Mesenteric fat pad (tissue), 1 donor: ENCODE measurements around the gene LRRC19. TPM values are rescaled to one million over a fixed set of nuclear protein-coding genes. Genes with fewer than 3 reads are reported as not detected.
A peak's percentile ranks its signal among the peaks of the same experiment; 100 is the strongest.

Experiments used
- DNase-seq: peaks from one replicate; pipeline ENCODE4 v3.0.0-alpha.2; 2020; ENCODE audit warnings: low spot score
- total RNA-seq: library from RNA; stranded (reverse); fragmentation: NEBNext Ultra II Directional; extraction: Animal tissue kit (Norgen Biotek cat#: 25700); gene quantifications from one replicate; pipeline ENCODE4 v1.2.1, GENCODE V29; 2021
- donor health status: DM: yes; HTN: yes; CAD: no.

Gene LRRC19
- total RNA-seq, 1 donor from 2014 or later, result not detected

GRCh38 chr9:26955921-26956859, 49.3 kb downstream of the LRRC19 start, which contains the start of gene IFT74:
TSS of gene IFT74 (plus strand) at chr9:26956412. CDS start at chr9:26961968, 5,556 bp downstream.
- DNase-seq, result peak; percentile 96

- no peak for DNase-seq
Observed at GRCh38 chr9:26955222-26955903, 50.1 kb downstream of the LRRC19 start.

DNA sequence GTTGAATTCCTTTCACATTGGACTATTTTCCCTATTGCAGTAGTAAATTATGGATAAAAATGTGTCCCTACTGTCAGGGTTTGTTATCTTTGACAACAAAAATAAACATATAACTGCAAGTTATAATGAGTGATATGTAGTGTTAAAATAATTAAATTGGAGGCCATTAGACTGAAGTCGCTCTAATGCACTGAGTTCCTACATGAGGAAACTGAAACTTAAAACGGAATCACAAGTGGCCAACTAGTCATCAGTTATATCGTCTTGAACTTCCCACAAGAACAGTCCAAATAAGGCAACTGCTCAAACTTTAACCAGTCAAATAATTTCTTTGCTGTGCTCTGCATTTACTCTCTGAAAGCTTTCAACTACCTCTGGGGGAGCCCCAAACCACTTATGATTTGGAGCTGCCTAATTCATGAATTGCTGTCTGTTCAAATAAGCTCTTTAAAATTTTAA, 51.4 kb downstream of the LRRC19 start:
- DNase-seq, result no peak

GRCh38 chr9:26951794-26952193, 53.7 kb downstream of the LRRC19 start:
- no peak for DNase-seq

GRCh38 chr9:26950521-26950920, 55.0 kb downstream of the LRRC19 start:
- no peak for DNase-seq

DNA sequence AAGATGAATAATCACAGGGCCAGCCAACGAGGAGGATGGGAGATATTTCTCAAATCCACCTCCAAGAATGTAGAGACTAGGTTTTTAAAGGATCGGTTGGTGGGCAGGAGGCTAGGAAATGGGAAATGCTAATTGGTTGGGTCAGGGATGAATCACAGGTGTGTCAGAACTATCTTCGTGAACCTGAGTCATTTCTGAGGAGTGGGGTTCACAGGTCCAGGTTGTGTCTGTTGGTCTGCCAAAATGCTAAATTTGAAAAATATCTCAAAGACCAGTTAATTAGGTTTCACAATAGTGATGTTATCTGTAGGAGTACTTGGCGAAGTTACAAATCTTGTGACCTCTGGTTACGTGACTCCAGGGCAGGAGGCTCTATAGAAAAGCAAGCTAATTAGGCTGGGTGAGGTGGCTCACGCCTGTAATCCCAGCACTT, 55.8 kb downstream of the LRRC19 start:
- DNase-seq, result no peak

GRCh38 chr9:26947736-26948135, 57.7 kb downstream of the LRRC19 start:
- DNase-seq, result no peak

- DNase-seq, result peak; percentile 95
Observed at GRCh38 chr9:26946753-26947727, 58.4 kb downstream of the LRRC19 start, which contains the start of gene PLAA. TSS of gene PLAA (minus strand) at chr9:26947242. CDS start at chr9:26947045, 197 bp downstream.

- DNase-seq, result no peak
Observed at GRCh38 chr9:26945591-26945990, 59.9 kb downstream of the LRRC19 start.

Other genes starting within 250 kb of the LRRC19 start
- gene CAAP1, start 112.9 kb downstream of the LRRC19 start, total RNA-seq, result 10.4 TPM
- gene PLAA, start 58.4 kb downstream of the LRRC19 start, total RNA-seq, result 23.3 TPM
- 8.5 TPM for gene IFT74, start 49.3 kb downstream of the LRRC19 start, total RNA-seq
- gene TEK, start 103.6 kb upstream of the LRRC19 start, total RNA-seq, result 16.3 TPM